ENCODE data around the gene CPT1B. TPM values are rescaled to one million over a fixed set of nuclear protein-coding genes. Genes with fewer than 3 reads are reported as not detected.
A peak's percentile ranks its signal among the peaks of the same experiment; 100 is the strongest.

Gene CPT1B
- total RNA-seq, 2 experiments from 2014 or later, result 101 to 138 TPM

- H3K79me2 ChIP-seq (ENCODE audit: insufficient read depth, low read depth, low read length), result peaks cover 4% of the 10 kb centered on the region; the same call in 1 of the 2 replicates
- peaks cover 30% of the 10 kb centered on the region for H3K36me3 ChIP-seq (ENCODE audit: insufficient read depth, low read length)
- peak overlapping the region; percentile 31; the same call in 1 of the 2 replicates for H2AFZ ChIP-seq (ENCODE audit: low read length)
- peak overlapping the region; percentile 92 for H3K27ac ChIP-seq (ENCODE audit: low read depth, low read length, poor library complexity, severe bottlenecking)
- H3K9me2 ChIP-seq (ENCODE audit: insufficient read depth, low read length), result no peaks in the 10 kb centered on the region
- no peak for TF ChIP-seq EZH2phosphoT487 (IDR thresholded peaks at IDR 0.05; ENCODE audit: borderline replicate concordance, low read depth, low read length)
- TF ChIP-seq, protein P1, sequence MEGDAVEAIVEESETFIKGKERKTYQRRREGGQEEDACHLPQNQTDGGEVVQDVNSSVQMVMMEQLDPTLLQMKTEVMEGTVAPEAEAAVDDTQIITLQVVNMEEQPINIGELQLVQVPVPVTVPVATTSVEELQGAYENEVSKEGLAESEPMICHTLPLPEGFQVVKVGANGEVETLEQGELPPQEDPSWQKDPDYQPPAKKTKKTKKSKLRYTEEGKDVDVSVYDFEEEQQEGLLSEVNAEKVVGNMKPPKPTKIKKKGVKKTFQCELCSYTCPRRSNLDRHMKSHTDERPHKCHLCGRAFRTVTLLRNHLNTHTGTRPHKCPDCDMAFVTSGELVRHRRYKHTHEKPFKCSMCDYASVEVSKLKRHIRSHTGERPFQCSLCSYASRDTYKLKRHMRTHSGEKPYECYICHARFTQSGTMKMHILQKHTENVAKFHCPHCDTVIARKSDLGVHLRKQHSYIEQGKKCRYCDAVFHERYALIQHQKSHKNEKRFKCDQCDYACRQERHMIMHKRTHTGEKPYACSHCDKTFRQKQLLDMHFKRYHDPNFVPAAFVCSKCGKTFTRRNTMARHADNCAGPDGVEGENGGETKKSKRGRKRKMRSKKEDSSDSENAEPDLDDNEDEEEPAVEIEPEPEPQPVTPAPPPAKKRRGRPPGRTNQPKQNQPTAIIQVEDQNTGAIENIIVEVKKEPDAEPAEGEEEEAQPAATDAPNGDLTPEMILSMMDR (conservative IDR thresholded peaks at IDR 0.05; ENCODE audit: low read length), result no peak
- peak overlapping the region; percentile 86 for H3K4me2 ChIP-seq (ENCODE audit: low read length)
- no peaks in the 10 kb centered on the region for H4K20me1 ChIP-seq (ENCODE audit: insufficient read depth, low read length)
- BruUV-seq (replicated peaks), result no TSS peak
- DNase-seq (ENCODE audit: low spot score), result peak; percentile 60
- H3K4me1 ChIP-seq (ENCODE audit: insufficient read depth, low read length, poor library complexity, severe bottlenecking), result peaks cover 39% of the 10 kb centered on the region
- intact Hi-C loops (cut with micrococcal nuclease; ENCODE audit: unreplicated experiment), result loop anchor here (2.0 to 5.0 kb wide), 3 partner anchors 36 to 285 kb away; partner anchors contain the start of gene SYCE3
- peak overlapping the region; percentile 77 for H3K4me3 ChIP-seq (ENCODE audit: low read depth, low read length, poor library complexity, severe bottlenecking)
- ChIA-PET POLR2A (no interaction called here), CTCF (ENCODE audit: unreplicated experiment) (no interaction called here)
- no peaks in the 10 kb centered on the region for H3K9me3 ChIP-seq (ENCODE audit: low read length)
Measured at GRCh38 chr22:50526834-50527801, 51.1 kb downstream of the CPT1B start.

DNA sequence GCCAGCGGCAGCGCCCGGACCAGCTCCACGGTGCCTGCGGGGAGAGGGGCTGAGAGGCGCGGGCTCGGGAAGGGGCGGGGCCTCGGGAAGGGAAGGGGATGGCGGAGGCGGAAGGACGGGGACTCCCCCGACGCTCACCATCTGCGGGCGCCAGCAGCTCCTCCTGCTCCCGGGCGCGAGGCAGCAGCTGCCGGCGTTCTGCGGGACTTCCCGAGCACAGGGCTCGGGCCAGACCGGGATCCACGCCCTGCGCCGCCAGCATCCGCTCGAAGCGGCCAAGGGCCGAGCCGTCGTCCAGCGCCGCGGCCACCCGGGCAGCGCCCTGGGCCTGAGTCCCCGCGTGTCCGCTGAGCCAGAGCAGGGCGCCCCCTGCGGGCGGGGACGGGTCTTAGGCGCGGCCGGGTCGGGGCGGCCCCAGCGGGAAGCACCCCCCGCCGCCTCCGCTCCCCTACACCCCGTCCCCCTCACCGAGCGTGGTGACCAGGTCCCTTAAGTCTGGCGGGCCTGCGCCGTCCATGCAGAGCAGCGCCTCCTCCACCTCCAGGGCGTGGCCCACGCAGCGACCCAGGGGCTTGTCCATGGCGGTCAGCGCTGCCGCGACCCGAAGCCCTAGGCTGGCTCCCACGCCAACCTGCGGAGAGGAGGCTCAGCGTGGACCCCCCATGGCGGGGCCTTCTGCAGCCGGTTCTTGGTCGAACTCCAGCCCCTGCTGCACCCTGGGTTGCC, 52.0 kb downstream of the CPT1B start:
- DNase-seq (ENCODE audit: low spot score), result peak; percentile 85
- Histone ChIP-seq H3K27ac (ENCODE audit: low read depth, low read length, poor library complexity, severe bottlenecking) (peak overlapping the region; percentile 92), H3K9me2 (ENCODE audit: insufficient read depth, low read length) (no peaks in the 10 kb centered on the region), H3K4me2 (ENCODE audit: low read length) (peak overlapping the region; percentile 86), H2AFZ (ENCODE audit: low read length) (peak overlapping the region; percentile 31; the same call in 1 of the 2 replicates), H3K79me2 (ENCODE audit: insufficient read depth, low read depth, low read length) (peaks cover 4% of the 10 kb centered on the region; the same call in 1 of the 2 replicates), H3K36me3 (ENCODE audit: insufficient read depth, low read length) (peaks cover 38% of the 10 kb centered on the region), H3K4me1 (ENCODE audit: insufficient read depth, low read length, poor library complexity, severe bottlenecking) (peaks cover 31% of the 10 kb centered on the region), H4K20me1 (ENCODE audit: insufficient read depth, low read length) (no peaks in the 10 kb centered on the region), H3K9me3 (ENCODE audit: low read length) (no peaks in the 10 kb centered on the region), H3K4me3 (ENCODE audit: low read depth, low read length, poor library complexity, severe bottlenecking) (peak overlapping the region; percentile 77)
- ChIA-PET POLR2A (interaction anchor here (0.6 to 3.3 kb wide), 9 partner anchors 9 to 284 kb away, joined by 3 to 33 read pairs (median 4); partner anchors contain the start of genes LMF2 and NCAPH2), CTCF (ENCODE audit: unreplicated experiment) (interaction anchor here (0.5 to 1.6 kb wide), 9 partner anchors 13 to 271 kb away, joined by 3 to 9 read pairs (median 5); partner anchors contain the start of genes LMF2 and NCAPH2)
- intact Hi-C loops (cut with micrococcal nuclease; ENCODE audit: unreplicated experiment), result loop anchor here (2.0 to 5.0 kb wide), 3 partner anchors 37 to 284 kb away; partner anchors contain the start of gene SYCE3
- no peak for TF ChIP-seq EZH2phosphoT487 (IDR thresholded peaks at IDR 0.05; ENCODE audit: borderline replicate concordance, low read depth, low read length)
- TF ChIP-seq, protein P1 (conservative IDR thresholded peaks at IDR 0.05; ENCODE audit: low read length), result peak; percentile 78
- BruUV-seq (replicated peaks), result no TSS peak

Data from OCI-LY7 (cell line).